GM18951 (cell line): Measurements from ENCODE around the gene HCST.

Experiments
- POLR2A ChIP-seq: IDR thresholded peaks from 4 replicates; pipeline ENCODE4 v1.6.1; 2011; ENCODE audit warnings: mild to moderate bottlenecking; ENCODE audit not compliant: insufficient read length, insufficient read depth; ENCODE audit errors: extremely low read depth
- in situ Hi-C: fragments of 300-500 bp; cut with MboI; formaldehyde crosslinking; loops from one replicate; pipeline ENCODE4 v1.12.0; 2022; ENCODE audit warnings: low sequenced_read_pairs, mixed read lengths, inconsistent platforms; ENCODE audit not compliant: unreplicated experiment

Gene HCST

DNA sequence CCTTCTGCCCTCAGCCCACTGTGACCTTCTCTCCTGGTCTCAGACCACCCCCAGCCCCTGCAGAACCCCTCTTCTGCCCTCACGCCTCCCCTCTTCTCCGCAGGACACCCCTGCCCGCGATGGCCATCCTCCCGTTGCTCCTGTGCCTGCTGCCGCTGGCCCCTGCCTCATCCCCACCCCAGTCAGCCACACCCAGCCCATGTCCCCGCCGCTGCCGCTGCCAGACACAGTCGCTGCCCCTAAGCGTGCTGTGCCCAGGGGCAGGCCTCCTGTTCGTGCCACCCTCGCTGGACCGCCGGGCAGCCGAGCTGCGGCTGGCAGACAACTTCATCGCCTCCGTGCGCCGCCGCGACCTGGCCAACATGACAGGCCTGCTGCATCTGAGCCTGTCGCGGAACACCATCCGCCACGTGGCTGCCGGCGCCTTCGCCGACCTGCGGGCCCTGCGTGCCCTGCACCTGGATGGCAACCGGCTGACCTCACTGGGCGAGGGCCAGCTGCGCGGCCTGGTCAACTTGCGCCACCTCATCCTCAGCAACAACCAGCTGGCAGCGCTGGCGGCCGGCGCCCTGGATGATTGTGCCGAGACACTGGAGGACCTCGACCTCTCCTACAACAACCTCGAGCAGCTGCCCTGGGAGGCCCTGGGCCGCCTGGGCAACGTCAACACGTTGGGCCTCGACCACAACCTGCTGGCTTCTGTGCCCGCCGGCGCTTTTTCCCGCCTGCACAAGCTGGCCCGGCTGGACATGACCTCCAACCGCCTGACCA, 37.2 kb downstream of the HCST start:
- in situ Hi-C loops: loop anchor here (10.0 kb wide), 1 partner anchor 245 kb away; no protein-coding TSS in a partner anchor
- TF ChIP-seq POLR2A: no peak

GRCh38 chr19:35940078-35940775, 37.9 kb downstream of the HCST start:
- in situ Hi-C loops: no loop called here
- TF ChIP-seq POLR2A: no peak

DNA sequence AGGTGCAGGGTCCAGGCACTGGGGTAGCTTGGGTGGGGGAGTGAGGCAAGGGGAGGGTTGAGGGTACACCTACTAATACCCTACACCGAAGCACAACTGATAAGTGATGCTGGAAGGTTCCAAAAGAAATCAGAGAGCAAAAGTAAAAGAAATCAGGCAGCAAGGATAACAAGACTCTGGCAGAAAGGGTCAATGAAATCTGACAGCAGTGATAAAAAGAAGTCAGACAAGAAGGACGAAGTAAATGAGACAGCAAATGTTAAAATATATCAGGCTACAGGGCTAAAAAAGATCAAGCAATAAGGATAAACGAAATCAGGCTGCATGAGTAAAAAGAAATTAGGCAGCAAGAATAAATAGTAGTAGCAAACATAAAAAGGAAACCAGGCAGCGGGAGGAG, 38.5 kb downstream of the HCST start:
- TF ChIP-seq POLR2A: no peak
- in situ Hi-C loops: no loop called here

DNA sequence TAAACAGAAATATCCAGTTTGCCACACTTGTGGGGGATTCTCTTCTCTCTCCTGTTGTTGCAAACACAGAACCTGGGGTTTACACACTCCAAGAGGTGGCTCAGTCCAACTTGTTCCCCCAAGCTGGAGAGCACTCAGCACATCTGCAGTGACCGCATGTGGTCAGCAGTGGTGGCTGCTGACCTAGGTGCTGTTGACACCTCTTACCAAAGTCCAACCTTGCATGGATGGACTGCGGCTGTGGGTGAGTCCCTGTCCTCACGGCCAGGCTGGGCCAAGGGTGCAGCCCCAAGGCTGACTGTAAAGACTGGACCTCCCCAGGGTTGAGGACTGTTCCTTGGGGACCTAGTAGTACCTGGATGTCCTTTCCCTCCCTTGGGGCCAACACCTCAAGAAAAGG, 39.9 kb downstream of the HCST start:
- TF ChIP-seq POLR2A: no peak
- in situ Hi-C loops: no loop called here

DNA sequence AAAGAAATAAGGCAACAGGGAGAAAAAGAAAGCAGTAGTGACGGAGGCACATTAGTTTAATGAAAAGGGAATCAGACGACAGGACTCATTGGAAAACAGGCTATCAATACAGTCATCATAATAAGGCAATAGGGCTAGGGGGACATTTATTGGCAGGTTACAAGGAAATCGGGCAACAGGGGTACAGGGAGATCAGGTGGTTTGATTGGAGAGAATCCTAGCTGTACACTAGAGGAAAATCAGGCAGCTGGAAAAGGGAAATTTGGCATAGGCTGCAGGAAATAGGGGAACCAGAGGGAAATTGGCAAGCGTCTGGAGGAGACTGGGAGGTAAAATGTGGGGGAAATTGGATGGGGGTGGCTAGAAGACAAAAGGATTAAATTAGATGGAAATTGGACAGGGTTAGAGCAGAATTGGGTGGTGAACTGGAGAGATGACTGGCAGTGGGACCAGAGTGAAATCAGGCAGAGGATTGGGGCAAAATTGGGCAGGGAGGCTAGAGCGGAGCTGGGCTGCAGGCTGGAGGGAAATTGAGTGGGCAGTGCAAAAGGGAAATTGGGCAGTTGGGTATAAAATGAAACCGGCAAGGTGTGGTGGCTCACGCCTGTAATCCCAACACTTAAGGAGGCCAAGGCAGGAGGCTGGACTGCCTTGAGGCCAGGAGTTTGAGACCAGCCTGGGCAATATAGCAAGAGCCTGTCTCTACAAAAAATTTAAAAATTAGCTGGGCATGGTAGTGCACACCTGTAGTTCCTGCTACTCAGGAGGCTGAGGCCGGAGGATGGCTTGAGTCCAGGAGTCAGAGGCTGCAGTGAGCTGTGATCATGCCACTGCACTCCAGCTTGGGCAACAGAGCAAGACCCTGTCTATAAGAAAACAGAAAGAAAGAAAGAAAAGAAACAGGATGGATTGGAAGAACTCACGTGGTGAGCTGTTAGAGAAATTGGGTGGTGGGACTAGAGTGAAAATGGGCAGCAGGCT, 41.3 kb downstream of the HCST start:
- no peak for TF ChIP-seq POLR2A
- in situ Hi-C loops: no loop called here

GRCh38 chr19:35944556-35944955, 42.2 kb downstream of the HCST start:
- in situ Hi-C loops: no loop called here
- no peak for TF ChIP-seq POLR2A

GRCh38 chr19:35945121-35945790, 42.9 kb downstream of the HCST start:
- no peak for TF ChIP-seq POLR2A
- in situ Hi-C loops: no loop called here

DNA sequence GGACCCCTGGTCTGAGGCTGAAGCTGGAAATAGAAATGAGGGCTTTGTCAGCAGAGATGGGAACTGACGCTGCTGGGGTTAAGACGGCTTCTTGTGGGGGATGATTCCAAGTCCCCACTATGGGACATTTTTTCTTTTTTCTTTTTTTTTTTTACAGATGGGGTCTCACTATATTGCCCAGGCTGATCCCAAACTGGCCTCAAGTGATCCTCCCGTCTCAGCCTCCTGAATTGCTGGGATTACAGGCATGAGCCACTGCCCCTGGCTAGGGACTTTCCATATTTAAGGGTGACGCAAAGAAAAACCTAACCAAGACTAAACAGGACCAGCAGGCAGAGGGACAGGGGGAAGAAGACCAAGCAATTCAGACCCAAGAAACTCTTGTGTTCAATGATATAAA, 43.9 kb downstream of the HCST start:
- TF ChIP-seq POLR2A: no peak
- in situ Hi-C loops: no loop called here

DNA sequence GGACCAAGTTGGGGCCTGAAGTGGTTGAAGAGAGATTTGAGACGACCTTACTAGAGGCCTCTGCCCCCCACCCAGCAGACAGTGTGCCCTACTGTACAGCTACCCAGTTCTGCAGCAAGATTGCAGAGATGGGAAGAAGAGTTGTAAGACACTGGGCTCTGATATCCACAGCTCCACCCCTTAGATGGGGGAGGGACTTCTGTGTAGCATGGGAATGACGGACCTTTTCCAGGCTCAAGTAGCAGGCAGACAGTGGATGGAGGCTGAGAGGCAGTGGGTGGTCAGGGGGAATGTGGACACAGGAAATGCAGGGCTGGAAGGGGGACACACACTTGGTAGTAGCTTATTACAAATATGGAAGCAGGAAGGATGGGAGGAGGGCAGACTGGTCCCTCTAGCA, 46.8 kb downstream of the HCST start:
- no peak for TF ChIP-seq POLR2A
- in situ Hi-C loops: no loop called here
